Fibroblast of lung (primary cell): Measurements from ENCODE around the gene SCGN. TPM values are rescaled to one million over a fixed set of nuclear protein-coding genes. Genes with fewer than 3 reads are reported as not detected.

Experiments
- DNase-seq, 2 donors: peaks; one replicate each; pipeline versions ENCODE4 v3.0.0 to v3.0.0-alpha.2; 2010; ENCODE audit warnings: low read depth in 2 of 2
- H2AFZ ChIP-seq: 2 replicates; pipeline ENCODE4 v1.5.1; 2012; ENCODE audit warnings: low read length, control low read depth, inconsistent platforms
- H3K27ac ChIP-seq: 2 replicates; pipeline ENCODE4 v1.5.1; 2011; ENCODE audit warnings: low read length, control low read depth; ENCODE audit not compliant: insufficient read depth
- H3K27me3 ChIP-seq: 2 replicates; pipeline ENCODE4 v1.5.1; 2011; ENCODE audit warnings: mild to moderate bottlenecking, low read length; ENCODE audit not compliant: control insufficient read depth, insufficient read depth
- H3K36me3 ChIP-seq: 2 replicates; pipeline ENCODE4 v1.5.1; 2011; ENCODE audit warnings: low read length; ENCODE audit not compliant: control insufficient read depth, insufficient read depth
- H3K4me1 ChIP-seq: 2 replicates; pipeline ENCODE4 v1.5.1; 2011; ENCODE audit warnings: low read length; ENCODE audit not compliant: control insufficient read depth, insufficient read depth; ENCODE audit errors: extremely low read depth
- H3K4me2 ChIP-seq: 2 replicates; pipeline ENCODE4 v1.5.1; 2011; ENCODE audit warnings: low read length, control low read depth; ENCODE audit not compliant: insufficient read depth; ENCODE audit errors: extremely low read depth
- H3K4me3 ChIP-seq, 4 experiments: fragments of 200-600 bp in 1 of 4; sonication (generic) in 1 of 4; replicated peaks in 1 of 4; 2 replicates each; pipeline ENCODE4 v1.5.1; 2011 to 2016; ENCODE audit warnings: low read length in 4 of 4, low read depth in 3 of 4, mild to moderate bottlenecking in 3 of 4, control low read depth in 2 of 4, inconsistent platforms in 1 of 4, mixed read lengths in 1 of 4; ENCODE audit not compliant: insufficient read depth in 1 of 4; ENCODE audit errors: control extremely low read depth in 1 of 4
- H3K79me2 ChIP-seq: 2 replicates; pipeline ENCODE4 v1.5.1; 2012; ENCODE audit warnings: mild to moderate bottlenecking, low read length, inconsistent platforms; ENCODE audit not compliant: control insufficient read depth, insufficient read depth
- H3K9ac ChIP-seq: 2 replicates; pipeline ENCODE4 v1.5.1; 2011; ENCODE audit warnings: mild to moderate bottlenecking, low read length, control low read depth; ENCODE audit not compliant: insufficient read depth
- H3K9me3 ChIP-seq: 2 replicates; pipeline ENCODE4 v1.5.1; 2012; ENCODE audit warnings: low read depth, low read length; ENCODE audit not compliant: control insufficient read depth, insufficient read depth
- H4K20me1 ChIP-seq: 2 replicates; pipeline ENCODE4 v1.5.1; 2011; ENCODE audit warnings: low read length; ENCODE audit not compliant: control insufficient read depth, insufficient read depth; ENCODE audit errors: extremely low read depth
- EZH2 ChIP-seq: IDR thresholded peaks from 2 replicates; pipeline ENCODE4 v1.5.1; 2012; ENCODE audit warnings: low read length, control low read depth, mild to moderate bottlenecking; ENCODE audit errors: missing control alignments
- polyA plus RNA-seq, 2 donors: library from polyadenylated mRNA; depleted of rRNA in 1 of 2; stranded (reverse) in 1 of 2; unstranded in 1 of 2; fragments of >200 nt; gene quantifications; 2 replicates each; pipeline ENCODE4 v1.2.1, GENCODE V29; 2011 to 2012; ENCODE audit warnings: missing spikeins in 1 of 2
- total RNA-seq: library from RNA; depleted of rRNA; stranded (reverse); fragments of >200 nt; gene quantifications from 2 replicates; pipeline ENCODE4 v1.2.1, GENCODE V29; 2014
- TF ChIP-seq, protein P1 (sequence below), 2 donors: IDR thresholded peaks in 1 of 2; conservative IDR thresholded peaks in 1 of 2; 1 replicate in 1 of 2; 2 replicates in 1 of 2; pipeline ENCODE4 v1.5.1; 2011 to 2012; ENCODE audit warnings: low read length in 2 of 2, control low read depth in 1 of 2, inconsistent platforms in 1 of 2, low read depth in 1 of 2, mild to moderate bottlenecking in 1 of 2

The SCGN gene
- total and polyA plus RNA-seq, 2 donors (not counting 1 experiment from before 2014, with no cell fraction given) = not detected

DNA sequence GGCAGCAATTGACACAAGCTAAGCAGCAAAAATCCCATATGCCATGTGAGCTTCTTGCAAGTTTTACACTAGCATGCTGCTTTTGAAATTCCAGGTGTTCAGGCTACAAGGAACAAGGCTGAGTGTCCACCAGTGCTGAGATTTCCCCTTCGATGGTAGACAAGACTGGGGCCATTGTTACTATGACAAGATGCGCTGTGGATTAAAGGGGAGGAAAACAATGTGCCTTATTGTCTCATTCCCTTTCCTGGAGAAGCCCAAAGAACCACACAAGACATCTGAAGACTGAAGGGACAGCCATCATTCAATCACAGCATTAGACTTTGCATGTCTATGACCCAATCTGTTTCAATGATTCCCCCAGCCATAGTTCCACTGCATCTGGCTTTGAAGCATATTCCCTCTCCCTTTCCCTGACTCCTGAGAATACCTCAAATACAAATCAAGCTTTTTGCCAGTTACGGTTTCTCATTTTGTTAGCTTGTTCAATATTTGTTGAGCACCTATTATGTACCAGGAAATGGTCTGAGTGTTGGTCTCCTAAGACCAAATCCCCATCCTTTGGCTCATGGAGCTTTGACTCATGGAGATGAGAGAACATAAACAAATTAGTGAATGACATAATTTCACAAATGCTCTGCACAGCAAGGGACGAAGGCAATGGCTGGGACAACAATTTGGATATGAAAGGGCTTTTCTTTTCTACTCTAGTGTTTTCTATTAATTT, 23.4 kb upstream of the SCGN start:
- H3K36me3 ChIP-seq = no peaks in the 10 kb centered on the region
- no peaks in the 10 kb centered on the region for H4K20me1 ChIP-seq
- no peak overlapping the region for H3K27ac ChIP-seq
- no peaks in the 10 kb centered on the region for H3K27me3 ChIP-seq
- no peak overlapping the region for H3K9ac ChIP-seq
- no peaks in the 10 kb centered on the region for H3K79me2 ChIP-seq
- H3K4me1 ChIP-seq = no peaks in the 10 kb centered on the region
- no peaks in the 10 kb centered on the region for H3K9me3 ChIP-seq
- no peak for TF ChIP-seq EZH2
- TF ChIP-seq, protein P1, sequence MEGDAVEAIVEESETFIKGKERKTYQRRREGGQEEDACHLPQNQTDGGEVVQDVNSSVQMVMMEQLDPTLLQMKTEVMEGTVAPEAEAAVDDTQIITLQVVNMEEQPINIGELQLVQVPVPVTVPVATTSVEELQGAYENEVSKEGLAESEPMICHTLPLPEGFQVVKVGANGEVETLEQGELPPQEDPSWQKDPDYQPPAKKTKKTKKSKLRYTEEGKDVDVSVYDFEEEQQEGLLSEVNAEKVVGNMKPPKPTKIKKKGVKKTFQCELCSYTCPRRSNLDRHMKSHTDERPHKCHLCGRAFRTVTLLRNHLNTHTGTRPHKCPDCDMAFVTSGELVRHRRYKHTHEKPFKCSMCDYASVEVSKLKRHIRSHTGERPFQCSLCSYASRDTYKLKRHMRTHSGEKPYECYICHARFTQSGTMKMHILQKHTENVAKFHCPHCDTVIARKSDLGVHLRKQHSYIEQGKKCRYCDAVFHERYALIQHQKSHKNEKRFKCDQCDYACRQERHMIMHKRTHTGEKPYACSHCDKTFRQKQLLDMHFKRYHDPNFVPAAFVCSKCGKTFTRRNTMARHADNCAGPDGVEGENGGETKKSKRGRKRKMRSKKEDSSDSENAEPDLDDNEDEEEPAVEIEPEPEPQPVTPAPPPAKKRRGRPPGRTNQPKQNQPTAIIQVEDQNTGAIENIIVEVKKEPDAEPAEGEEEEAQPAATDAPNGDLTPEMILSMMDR (conservative IDR thresholded peaks at IDR 0.05 in 1 of 2, IDR thresholded peaks at IDR 0.05 in 1 of 2; ENCODE audit: low read depth in 1 of 2, low read length in 2 of 2) = no peak
- H3K4me3 ChIP-seq = no peak overlapping the region
- no peak overlapping the region for H3K4me2 ChIP-seq
- no peak overlapping the region for H2AFZ ChIP-seq
- no peak for DNase-seq

DNA sequence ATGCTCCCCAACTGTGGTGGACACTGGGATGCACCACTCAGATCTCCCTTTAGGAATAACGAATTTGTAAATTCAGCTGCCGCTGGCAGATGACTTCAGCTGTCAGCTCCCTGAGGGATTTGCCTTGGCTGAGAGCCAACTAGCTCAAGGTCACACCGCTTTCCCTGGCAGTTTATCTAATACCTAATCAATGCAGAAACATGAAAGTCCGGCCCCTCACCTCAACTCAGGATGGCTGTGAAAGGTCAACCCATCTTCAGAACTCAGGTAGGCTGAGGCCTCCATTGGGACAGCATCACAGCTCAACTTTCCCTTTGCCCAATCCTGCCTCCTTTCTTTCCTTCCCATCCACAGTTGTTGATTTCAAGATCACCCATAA, 22.8 kb upstream of the SCGN start:
- Histone ChIP-seq H3K4me1 (no peaks in the 10 kb centered on the region), H3K36me3 (no peaks in the 10 kb centered on the region), H3K9ac (no peak overlapping the region), H3K27ac (no peak overlapping the region), H3K79me2 (no peaks in the 10 kb centered on the region), H3K27me3 (no peaks in the 10 kb centered on the region), H3K4me2 (no peak overlapping the region), H3K4me3 (no peak overlapping the region), H4K20me1 (no peaks in the 10 kb centered on the region), H2AFZ (no peak overlapping the region), H3K9me3 (no peaks in the 10 kb centered on the region)
- TF ChIP-seq, protein P1 (conservative IDR thresholded peaks at IDR 0.05 in 1 of 2, IDR thresholded peaks at IDR 0.05 in 1 of 2; ENCODE audit: low read depth in 1 of 2, low read length in 2 of 2) = no peak
- no peak for TF ChIP-seq EZH2
- DNase-seq = no peak

DNA sequence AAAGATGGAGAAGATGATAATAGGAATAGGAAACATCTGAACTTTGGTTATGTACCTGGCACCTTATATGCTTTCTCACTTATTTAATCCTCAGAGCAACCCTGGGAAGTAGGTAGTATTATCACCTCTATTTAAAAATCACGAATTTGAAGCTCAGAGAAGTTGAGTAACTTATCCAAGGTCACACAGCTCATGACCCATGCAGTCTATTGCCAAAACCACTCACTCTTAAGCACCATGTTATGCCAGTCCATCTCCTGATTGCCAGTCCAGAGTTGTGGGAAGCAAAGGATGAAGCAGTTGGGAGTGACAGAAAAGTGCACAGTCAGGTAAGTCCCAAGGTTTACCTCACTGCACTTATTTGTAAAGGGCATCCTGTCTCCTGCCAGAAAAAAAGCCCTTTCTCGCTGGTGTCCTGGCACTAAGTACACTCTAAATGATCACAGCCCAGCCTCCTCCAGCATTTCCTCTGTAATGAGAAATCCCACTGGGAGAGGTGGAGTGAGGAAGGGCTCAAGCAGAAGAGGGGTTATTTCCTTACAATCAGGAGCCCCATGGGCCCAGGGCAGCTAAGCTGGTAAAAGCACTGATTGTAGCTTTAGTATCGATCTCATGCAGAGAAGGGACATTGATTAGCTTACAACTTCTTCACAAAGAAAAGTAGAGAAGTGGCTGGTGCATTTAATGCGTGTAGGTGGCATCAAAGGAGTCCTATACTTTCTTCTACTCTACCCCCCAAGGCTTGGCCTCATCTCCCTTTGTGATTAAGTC, 21.3 kb upstream of the SCGN start:
- Histone ChIP-seq H3K9me3 (no peaks in the 10 kb centered on the region), H3K4me1 (no peaks in the 10 kb centered on the region), H3K27me3 (no peaks in the 10 kb centered on the region), H4K20me1 (no peaks in the 10 kb centered on the region), H3K27ac (no peak overlapping the region), H2AFZ (no peak overlapping the region), H3K36me3 (no peaks in the 10 kb centered on the region), H3K4me2 (no peak overlapping the region), H3K79me2 (no peaks in the 10 kb centered on the region), H3K4me3 (no peak overlapping the region), H3K9ac (no peak overlapping the region)
- DNase-seq = no peak
- TF ChIP-seq EZH2 = no peak
- TF ChIP-seq, protein P1 (conservative IDR thresholded peaks at IDR 0.05 in 1 of 2, IDR thresholded peaks at IDR 0.05 in 1 of 2; ENCODE audit: low read depth in 1 of 2, low read length in 2 of 2) = no peak
